Testis (tissue), 3 donors: ENCODE measurements around the gene EEF1A2. TPM values are rescaled to one million over a fixed set of nuclear protein-coding genes. Genes with fewer than 3 reads are reported as not detected.

ENCODE experiments used
- DNase-seq: peaks from one replicate; pipeline ENCODE4 v3.0.0-alpha.2; 2019
- H3K27ac ChIP-seq, 2 donors: fragments of 200-600 bp; sonication (generic); one replicate each; pipeline ENCODE4 v1.5.1; 2019
- H3K27me3 ChIP-seq: fragments of 200-600 bp; sonication (generic); one replicate; pipeline ENCODE4 v1.5.1; 2019
- H3K36me3 ChIP-seq: fragments of 200-600 bp; sonication (generic); one replicate; pipeline ENCODE4 v1.5.1; 2017; ENCODE audit warnings: low read depth; ENCODE audit errors: missing control alignments
- H3K4me1 ChIP-seq: fragments of 200-600 bp; sonication (generic); one replicate; pipeline ENCODE4 v1.5.1; 2019
- H3K4me3 ChIP-seq, 2 donors: fragments of 200-600 bp; sonication (generic); one replicate each; pipeline ENCODE4 v1.5.1; 2017 to 2019
- H3K9me3 ChIP-seq: fragments of 200-600 bp; sonication (generic); one replicate; pipeline ENCODE4 v1.5.1; 2017
- CTCF ChIP-seq, 3 experiments: fragments of 450-650 bp in 2 of 3; fragments of 200-600 bp in 1 of 3; sonication (generic) in 1 of 3; IDR thresholded peaks; one replicate each; pipeline ENCODE4 v1.5.1; 2016 to 2019; ENCODE audit warnings: antibody characterized with exemption in 3 of 3, mild to moderate bottlenecking in 2 of 3, moderate library complexity in 1 of 3
- POLR2A ChIP-seq: fragments of 450-650 bp; IDR thresholded peaks from one replicate; pipeline ENCODE4 v1.6.1; 2017; ENCODE audit warnings: antibody characterized with exemption, mild to moderate bottlenecking, moderate library complexity
- WGBS, 2 donors: methylation state at CpG; one replicate each; pipeline ENCODE4 v1.1.5; 2018; 5-methylcytosine and 5-hydroxymethylcytosine counted together
- intact Hi-C: fragments of 100-400 bp; cut with DNase I; formaldehyde crosslinking; loops from one replicate; pipeline ENCODE4 v1.15.1; 2023; ENCODE audit warnings: low total_unique reads
- polyA plus RNA-seq: library from polyadenylated mRNA; stranded (reverse); fragments of 350-450 nt; fragmentation: Illumina TruSeq; extraction: RNeasy Lipid Tissue Mini Kit (QIAGEN cat#74804); gene quantifications from one replicate; pipeline ENCODE4 v1.2.3, GENCODE V29; 2014; ENCODE audit warnings: low read depth, low replicate concordance; ENCODE audit not compliant: insufficient read depth
- total RNA-seq, 2 donors: library from RNA; depleted of rRNA; stranded (reverse); fragments of >200 nt; gene quantifications; one replicate each; pipeline ENCODE4 v1.2.3, GENCODE V29; 2016

EEF1A2 gene
- total and polyA plus RNA-seq, 3 donors from 2014 or later, result 9.8 to 19.1 (median 15.9) TPM

GRCh38 chr20:63501818-63502670, 3.2 kb upstream of the EEF1A2 start:
- Histone ChIP-seq H3K36me3 (no peaks in the 10 kb centered on the region), H3K4me1 (no peaks in the 10 kb centered on the region), H3K27me3 (no peaks in the 10 kb centered on the region), H3K9me3 (no peaks in the 10 kb centered on the region), H3K27ac (no peak overlapping the region), H3K4me3 (no peak overlapping the region)
- DNase-seq, result peak; percentile 54
- TF ChIP-seq CTCF (IDR thresholded peaks at IDR 0.05), result no peak
- TF ChIP-seq POLR2A, result no peak
- intact Hi-C loops, result no loop called here
- WGBS, 2 donors, result 12 to 19% methylated on average over 20 to 25 of the region's 26 CpGs

DNA sequence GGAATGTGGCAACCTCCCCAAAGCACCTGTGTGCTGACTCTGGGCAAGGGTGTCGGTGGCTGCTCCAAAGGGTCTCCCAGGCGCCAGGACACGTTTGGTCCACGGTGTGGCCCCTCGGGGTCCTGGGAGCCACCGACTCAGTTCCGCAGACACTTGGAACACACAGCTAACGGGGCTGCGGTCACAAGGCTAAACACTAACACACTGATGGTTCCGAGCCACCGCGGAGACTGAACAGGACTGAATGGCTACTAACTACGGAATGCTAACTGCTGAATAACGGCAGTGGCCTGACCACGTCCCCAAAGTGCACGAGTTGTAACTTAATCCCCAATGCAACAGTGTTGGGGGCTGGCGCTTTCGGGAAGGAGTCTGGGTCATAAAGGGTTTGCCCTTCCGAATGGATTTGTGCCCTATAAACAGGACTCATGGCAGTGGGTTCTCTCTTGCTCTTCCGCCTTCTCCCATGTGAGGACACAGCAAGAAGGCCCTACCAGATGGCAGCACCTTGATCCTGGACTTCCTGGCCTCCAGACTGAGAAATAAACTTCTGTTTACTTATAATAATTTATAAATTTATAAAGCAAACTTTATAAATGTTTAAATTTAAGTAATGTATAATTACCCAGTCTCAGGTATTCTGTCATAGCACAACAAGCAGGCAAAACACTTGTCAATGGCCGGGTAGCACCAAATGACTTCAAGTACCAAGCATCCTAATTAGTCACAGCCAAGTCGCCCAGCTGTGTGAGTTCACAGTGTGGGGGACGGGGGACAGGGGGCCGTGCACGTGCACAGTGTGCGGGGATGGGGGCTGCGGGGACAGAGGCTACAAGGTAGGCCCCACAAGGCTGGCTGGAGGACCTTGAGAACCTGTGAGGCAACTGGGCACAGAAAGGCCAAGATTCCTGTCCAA, 2.3 kb upstream of the EEF1A2 start:
- no peak for DNase-seq
- Histone ChIP-seq H3K36me3 (no peaks in the 10 kb centered on the region), H3K27ac (no peak overlapping the region), H3K4me3 (no peak overlapping the region), H3K4me1 (no peaks in the 10 kb centered on the region), H3K9me3 (no peaks in the 10 kb centered on the region), H3K27me3 (no peaks in the 10 kb centered on the region)
- intact Hi-C loops, result no loop called here
- 81 to 84% methylated on average over 21 to 27 of the region's 27 CpGs for WGBS, 2 donors
- TF ChIP-seq POLR2A (no peak), CTCF (IDR thresholded peaks at IDR 0.05) (no peak)

GRCh38 chr20:63500151-63500901, 1.4 kb upstream of the EEF1A2 start:
- TF ChIP-seq POLR2A (no peak), CTCF (IDR thresholded peaks at IDR 0.05) (no peak)
- Histone ChIP-seq H3K36me3 (no peaks in the 10 kb centered on the region), H3K27ac (no peak overlapping the region), H3K4me3 (no peak overlapping the region), H3K27me3 (no peaks in the 10 kb centered on the region), H3K4me1 (no peaks in the 10 kb centered on the region), H3K9me3 (no peaks in the 10 kb centered on the region)
- WGBS, 2 donors, result 75 to 80% methylated on average over 14 to 21 of the region's 24 CpGs
- intact Hi-C loops, result no loop called here
- no peak for DNase-seq

DNA sequence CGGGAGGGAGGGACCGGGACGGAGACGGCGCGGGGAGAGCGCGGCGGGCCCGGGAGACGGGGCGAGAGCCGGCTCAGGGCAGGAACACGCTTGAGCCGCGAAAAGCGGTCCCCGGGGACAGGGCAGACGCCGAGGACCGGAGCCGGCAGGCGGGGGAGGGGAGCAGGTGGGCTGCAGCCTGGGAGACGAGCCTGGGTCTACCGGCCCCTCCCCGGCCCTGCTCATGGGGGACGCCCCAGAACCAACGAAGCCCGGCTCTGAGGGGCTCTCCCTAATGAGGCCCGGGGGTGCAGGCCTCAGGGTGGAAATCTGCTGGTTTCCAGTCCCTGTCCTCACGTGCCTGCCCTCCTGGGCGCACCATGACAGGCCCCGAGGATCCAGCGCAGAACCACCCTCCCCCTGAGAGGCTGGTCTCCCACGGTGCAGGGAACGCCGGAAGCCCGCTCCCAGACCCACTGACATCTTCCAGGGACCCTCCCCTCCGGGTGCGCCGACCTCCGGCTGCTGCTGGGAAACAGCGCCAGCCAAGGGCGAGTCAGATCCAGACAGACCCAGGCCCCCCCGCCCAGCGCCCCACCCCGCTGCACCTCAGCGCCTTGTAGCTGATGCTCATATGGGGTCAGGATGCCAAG, 571 bp upstream of the EEF1A2 start:
- H3K27me3 ChIP-seq, result no peaks in the 10 kb centered on the region
- H3K27ac ChIP-seq, result no peak overlapping the region
- intact Hi-C loops, result no loop called here
- no peak for TF ChIP-seq POLR2A
- TF ChIP-seq CTCF (IDR thresholded peaks at IDR 0.05), result no peak
- no peak for DNase-seq
- no peaks in the 10 kb centered on the region for H3K9me3 ChIP-seq
- H3K4me1 ChIP-seq, result no peaks in the 10 kb centered on the region
- H3K36me3 ChIP-seq, result no peaks in the 10 kb centered on the region
- peak overlapping the region in 1 of 2 donors; percentile 26 for H3K4me3 ChIP-seq
- 4% methylated on average over 44 of the region's 48 CpGs; no CpG with 5 or more reads in 1 of the 2 donors for WGBS, 2 donors
